H1 (cell line): ENCODE measurements around the gene VIT. TPM values are rescaled to one million over a fixed set of nuclear protein-coding genes. Genes with fewer than 3 reads are reported as not detected.

Source experiments
- CTCF ChIA-PET: fragments of 300-600 bp; sonication (Branson Sonifier 250); formaldehyde crosslinking; loops from one replicate; lab custom pipeline; 2021; ENCODE audit not compliant: partially characterized antibody; lab: Charles Lee
- POLR2A ChIA-PET: fragments of 300-600 bp; sonication (Branson Sonifier 250); formaldehyde crosslinking; loops from one replicate; lab custom pipeline; 2021; ENCODE audit warnings: inconsistent platforms; ENCODE audit not compliant: partially characterized antibody; lab: Charles Lee
- DNase-seq, 2 experiments: peaks; one replicate each; pipeline versions ENCODE4 v3.0.0 to v3.0.0-alpha.2; 2010 to 2022; ENCODE audit warnings: low spot score in 2 of 2, low read depth in 1 of 2, mixed read lengths in 1 of 2
- FAIRE-seq: peaks from 2 replicates; lab custom pipeline; 2011; peaks lifted over from hg19 to GRCh38; lab: Jason Lieb, UNC
- H2AFZ ChIP-seq: 2 replicates; pipeline ENCODE4 v1.8.1; 2012; ENCODE audit warnings: low read length, inconsistent platforms
- H2AK5ac ChIP-seq: 2 replicates; pipeline ENCODE4 v1.6.1; 2013; ENCODE audit warnings: low read depth, low read length
- H2BK120ac ChIP-seq: replicated peaks from 2 replicates; pipeline ENCODE3; 2013; ENCODE audit warnings: low read depth, low read length, inconsistent platforms
- H2BK12ac ChIP-seq: 2 replicates; pipeline ENCODE4 v1.6.1; 2013; ENCODE audit warnings: low read depth, low read length
- H2BK15ac ChIP-seq: 2 replicates; pipeline ENCODE4 v1.6.1; 2013; ENCODE audit warnings: low read length
- H2BK20ac ChIP-seq: 2 replicates; pipeline ENCODE4 v1.6.1; 2013; ENCODE audit warnings: low read length
- H2BK5ac ChIP-seq: 2 replicates; pipeline ENCODE4 v1.6.1; 2013; ENCODE audit warnings: low read depth, low read length
- H3K14ac ChIP-seq: 2 replicates; pipeline ENCODE4 v1.6.1; 2013; ENCODE audit warnings: inconsistent platforms; ENCODE audit not compliant: insufficient read length
- H3K18ac ChIP-seq: 2 replicates; pipeline ENCODE4 v1.6.1; 2013; ENCODE audit warnings: low read length; ENCODE audit errors: extremely low read depth
- H3K23ac ChIP-seq: 2 replicates; pipeline ENCODE4 v1.6.1; 2013; ENCODE audit warnings: inconsistent platforms; ENCODE audit not compliant: insufficient read length
- H3K23me2 ChIP-seq: 2 replicates; pipeline ENCODE4 v1.6.1; 2013; ENCODE audit warnings: low read depth, low read length
- H3K27ac ChIP-seq: 2 replicates; pipeline ENCODE4 v1.6.1; 2011; ENCODE audit warnings: low read depth, low read length, inconsistent platforms
- H3K27me3 ChIP-seq, 4 experiments: replicated peaks in 1 of 4; 1 replicate in 1 of 4; 2 replicates in 3 of 4; pipeline versions ENCODE4 v1.6.1 to v1.8.1; 2011 to 2013; ENCODE audit warnings: low read length in 3 of 4, mild to moderate bottlenecking in 3 of 4, inconsistent platforms in 2 of 4, mixed read lengths in 2 of 4, moderate library complexity in 1 of 4; ENCODE audit not compliant: control insufficient read depth in 3 of 4, insufficient read depth in 3 of 4; ENCODE audit errors: extremely low read depth in 1 of 4
- H3K36me3 ChIP-seq, 4 experiments: 2 replicates each; pipeline versions ENCODE4 v1.6.1 to v1.8.1; 2011 to 2013; ENCODE audit warnings: mild to moderate bottlenecking in 4 of 4, low read length in 3 of 4, moderate library complexity in 2 of 4, control low read depth in 1 of 4, inconsistent platforms in 1 of 4; ENCODE audit not compliant: insufficient read depth in 4 of 4, control insufficient read depth in 2 of 4
- H3K4ac ChIP-seq: replicated peaks from 2 replicates; pipeline ENCODE3; 2013; ENCODE audit warnings: low read length, low read depth, mixed read lengths, inconsistent platforms; ENCODE audit not compliant: insufficient read length
- H3K4me1 ChIP-seq, 4 experiments: replicated peaks in 1 of 4; 1 replicate in 1 of 4; 2 replicates in 3 of 4; pipeline versions ENCODE4 v1.6.1 to v1.8.1; 2011 to 2013; ENCODE audit warnings: low read length in 3 of 4, inconsistent platforms in 2 of 4, mixed read lengths in 1 of 4; ENCODE audit not compliant: insufficient read depth in 4 of 4, control insufficient read depth in 3 of 4
- H3K4me2 ChIP-seq, 2 experiments: 2 replicates each; pipeline versions ENCODE4 v1.6.1 to v1.8.1; 2011 to 2013; ENCODE audit warnings: low read depth in 2 of 2, low read length in 2 of 2, control low read depth in 1 of 2, inconsistent platforms in 1 of 2, mild to moderate bottlenecking in 1 of 2; ENCODE audit not compliant: insufficient read depth in 1 of 2
- H3K4me3 ChIP-seq, 4 experiments: fragments of 200-600, 300-600 bp in 1 of 4; sonication (generic), shearing (Covaris generic), sonication (Bioruptor Twin) in 1 of 4; 2 replicates each; pipeline versions ENCODE4 v1.5.1 to v1.8.1; 2011 to 2016; ENCODE audit warnings: low read length in 4 of 4, low read depth in 3 of 4, control low read depth in 2 of 4, inconsistent platforms in 2 of 4, mild to moderate bottlenecking in 2 of 4, mixed read lengths in 1 of 4, moderate library complexity in 1 of 4; ENCODE audit not compliant: insufficient read depth in 2 of 4; ENCODE audit errors: extremely low read depth in 1 of 4
- H3K56ac ChIP-seq: replicated peaks from 2 replicates; pipeline ENCODE3; 2013; ENCODE audit warnings: low read depth, mild to moderate bottlenecking, mixed read lengths, low read length, inconsistent platforms; ENCODE audit not compliant: insufficient read length
- H3K79me1 ChIP-seq: 2 replicates; pipeline ENCODE4 v1.6.1; 2013; ENCODE audit warnings: low read depth, low read length, control low read depth
- H3K79me2 ChIP-seq, 2 experiments: 2 replicates each; pipeline versions ENCODE4 v1.6.1 to v1.8.1; 2012 to 2013; ENCODE audit warnings: low read length in 2 of 2, mild to moderate bottlenecking in 2 of 2, inconsistent platforms in 1 of 2; ENCODE audit not compliant: insufficient read depth in 2 of 2, control insufficient read depth in 1 of 2
- H3K9ac ChIP-seq, 4 experiments: replicated peaks in 1 of 4; 1 replicate in 1 of 4; 2 replicates in 3 of 4; pipeline versions ENCODE4 v1.6.1 to v1.8.1; 2011 to 2013; ENCODE audit warnings: low read depth in 3 of 4, low read length in 3 of 4, control low read depth in 2 of 4, mild to moderate bottlenecking in 2 of 4, moderate library complexity in 2 of 4, inconsistent platforms in 1 of 4; ENCODE audit errors: extremely low read depth in 1 of 4
- H3K9me3 ChIP-seq, 2 experiments: 2 replicates each; pipeline versions ENCODE4 v1.6.1 to v1.8.1; 2012 to 2013; ENCODE audit warnings: mild to moderate bottlenecking in 2 of 2, moderate library complexity in 2 of 2, control low read depth in 1 of 2, inconsistent platforms in 1 of 2, low read depth in 1 of 2, low read length in 1 of 2, mixed read lengths in 1 of 2; ENCODE audit not compliant: insufficient read depth in 2 of 2
- H4K20me1 ChIP-seq, 2 experiments: replicated peaks in 1 of 2; 2 replicates each; pipeline versions ENCODE3 to v1.8.1; 2011 to 2013; ENCODE audit warnings: inconsistent platforms in 2 of 2, low read length in 2 of 2, mild to moderate bottlenecking in 1 of 2; ENCODE audit not compliant: insufficient read depth in 2 of 2, control insufficient read depth in 1 of 2
- H4K5ac ChIP-seq: 2 replicates; pipeline ENCODE4 v1.6.1; 2013; ENCODE audit warnings: low read length, low read depth, mixed read lengths, inconsistent platforms; ENCODE audit not compliant: insufficient read length
- H4K8ac ChIP-seq: 2 replicates; pipeline ENCODE4 v1.8.0; 2013; ENCODE audit warnings: mild to moderate bottlenecking, moderate library complexity, low read length, inconsistent platforms; ENCODE audit not compliant: insufficient read depth; ENCODE audit errors: extremely low read depth
- H4K91ac ChIP-seq: replicated peaks from 2 replicates; pipeline ENCODE3; 2013; ENCODE audit warnings: low read length, mixed read lengths, inconsistent platforms; ENCODE audit not compliant: insufficient read length
- BACH1 ChIP-seq: IDR thresholded peaks from 2 replicates; pipeline ENCODE4 v1.6.1; 2012; ENCODE audit warnings: low read length, improper control_type of control experiment
- CHD1 ChIP-seq: IDR thresholded peaks from 2 replicates; pipeline ENCODE4 v1.6.1; 2012; ENCODE audit warnings: low read depth, low read length, improper control_type of control experiment
- SIN3A ChIP-seq, 2 experiments: IDR thresholded peaks in 1 of 2; conservative IDR thresholded peaks in 1 of 2; 2 replicates each; pipeline ENCODE4 v1.6.1; 2011 to 2012; ENCODE audit warnings: low read length in 2 of 2, improper control_type of control experiment in 1 of 2, low read depth in 1 of 2, mild to moderate bottlenecking in 1 of 2
- WGBS, 2 experiments: shearing (Covaris generic) in 1 of 2; methylation state at CpG; one replicate each; pipeline versions ENCODE4 v1.1.6 to v1.1.7; 2013 to 2015; ENCODE audit warnings: low lambda C conversion rate in 2 of 2, mixed read lengths in 2 of 2, inconsistent platforms in 1 of 2, low coverage in 1 of 2, missing lambda C conversion rate in 1 of 2; ENCODE audit not compliant: insufficient replicate concordance in 2 of 2, insufficient coverage in 1 of 2, insufficient read length in 1 of 2; ENCODE audit errors: extremely low coverage in 1 of 2, missing lambda C conversion rate in 1 of 2; 5-methylcytosine and 5-hydroxymethylcytosine counted together
- long read RNA-seq, 2 experiments: library from RNA in 1 of 2; library from capped mRNA in 1 of 2; stranded (forward); transcript quantifications; one replicate each; pipeline ENCODE4 v2.0.0, GENCODE V29; 2021; ENCODE audit warnings: inconsistent platforms in 1 of 2
- polyA minus RNA-seq, 3 experiments: library from RNA; depleted of rRNA, polyadenylated mRNA; stranded (reverse); fragments of >200 nt; gene quantifications; 1 replicate in 2 of 3; 2 replicates in 1 of 3; pipeline ENCODE4 v1.2.3, GENCODE V29; 2011
- polyA plus RNA-seq, 7 experiments: library from polyadenylated mRNA; depleted of rRNA in 3 of 7; stranded (reverse) in 5 of 7; unstranded in 2 of 7; fragments of >200 nt in 5 of 7; fragments of 200-250 nt in 2 of 7; gene quantifications; 1 replicate in 5 of 7; 2 replicates in 1 of 7; 4 replicates in 1 of 7; pipeline versions ENCODE4 v1.2.1 to v1.2.3, GENCODE V29; 2011 to 2013; ENCODE audit warnings: missing spikeins in 2 of 7, mixed read lengths in 2 of 7
- total RNA-seq: library from RNA; stranded (reverse); fragmentation: NEBNext Ultra II Directional; extraction: Animal tissue kit (Norgen Biotek cat#: 25700); gene quantifications from 2 replicates; pipeline ENCODE4 v1.2.1, GENCODE V29; 2021

VIT gene
- total RNA-seq (not detected in 2 replicates), polyA plus RNA-seq (2011; rRNA removed) (0.03 TPM in 1 of 2 replicates, not detected in the other), polyA minus RNA-seq (2011; rRNA and poly(A)+ RNA removed) (not detected in 2 replicates)
- not detected for polyA plus RNA-seq (2011; cell fraction: cytosol; rRNA removed)
- polyA plus RNA-seq (2011; cell fraction: nucleus; rRNA removed) = not detected
- polyA plus RNA-seq (2012, experiment 1 of 2) = not detected in 4 replicates
- not detected for polyA plus RNA-seq (2012, experiment 2 of 2)
- 0.08 TPM for polyA plus RNA-seq (2013, experiment 1 of 2)
- 0.11 TPM for polyA plus RNA-seq (2013, experiment 2 of 2)
- polyA minus RNA-seq (2011; cell fraction: cytosol; rRNA and poly(A)+ RNA removed) = not detected
- not detected for polyA minus RNA-seq (2011; cell fraction: nucleus; rRNA and poly(A)+ RNA removed)
- long read RNA-seq, experiment 1 = 0 reads
- long read RNA-seq, experiment 2 = 0 reads

GRCh38 chr2:36696533-36696932 is at the start of gene VIT:
Gene VIT (plus strand): TSS chr2:36696707. CDS start chr2:36716371, 19,664 bp downstream.
- no peak within 1 kb of the TSS for H3K56ac ChIP-seq
- H3K9me3 ChIP-seq = no peaks in the 10 kb centered on the region
- H3K4me1 ChIP-seq = no peaks in the 10 kb centered on the region
- no peak within 1 kb of the TSS for H3K4me2 ChIP-seq
- no peak within 1 kb of the TSS for H3K27ac ChIP-seq
- H2BK120ac ChIP-seq = no peak within 1 kb of the TSS
- H3K23ac ChIP-seq = no peak within 1 kb of the TSS
- no peaks in the 10 kb centered on the region for H3K79me2 ChIP-seq
- H4K91ac ChIP-seq = no peak within 1 kb of the TSS
- H3K4me3 ChIP-seq = no peak within 1 kb of the TSS
- H3K14ac ChIP-seq = no peak within 1 kb of the TSS
- no peak within 1 kb of the TSS for H3K9ac ChIP-seq
- H4K8ac ChIP-seq = no peak within 1 kb of the TSS
- H3K23me2 ChIP-seq = no peaks in the 10 kb centered on the region; the same call in 1 of the 2 replicates
- no peak within 1 kb of the TSS for H3K18ac ChIP-seq
- no peak within 1 kb of the TSS for H2BK12ac ChIP-seq
- no peak within 1 kb of the TSS for H2BK15ac ChIP-seq
- no peaks in the 10 kb centered on the region for H3K36me3 ChIP-seq
- TF ChIP-seq CHD1 (no peak), SIN3A (conservative IDR thresholded peaks at IDR 0.05 in 1 of 2, IDR thresholded peaks at IDR 0.05 in 1 of 2; ENCODE audit: low read depth in 1 of 2, low read length in 2 of 2) (no peak), BACH1 (no peak)
- TF ChIP-seq, all 59 proteins: peak for 0
- H4K20me1 ChIP-seq = no peaks in the 10 kb centered on the region
- H2AK5ac ChIP-seq = no peak within 1 kb of the TSS
- POLR2A ChIA-PET = no interaction called here
- no peak for FAIRE-seq
- no peaks in the 10 kb centered on the region for H3K79me1 ChIP-seq
- no peak within 1 kb of the TSS for H2BK5ac ChIP-seq
- no peak for DNase-seq
- WGBS, 2 experiments = 91% methylated on average over 2 of the region's 2 CpGs; no CpG with 5 or more reads in 1 of the 2 experiments
- no peak within 1 kb of the TSS for H2BK20ac ChIP-seq
- no peak within 1 kb of the TSS for H3K4ac ChIP-seq
- no peak within 1 kb of the TSS for H4K5ac ChIP-seq
- H2AFZ ChIP-seq = no peak within 1 kb of the TSS
- CTCF ChIA-PET = interaction anchor here (0.6 to 10.4 kb wide), 4 partner anchors 72 to 573 kb away, joined by 3 to 84 read pairs (median 6); no protein-coding TSS in a partner anchor
- H3K27me3 ChIP-seq = no peaks in the 10 kb centered on the region
